Measurements from ENCODE around the gene TPM3. TPM values are rescaled to one million over a fixed set of nuclear protein-coding genes. Genes with fewer than 3 reads are reported as not detected.
"Not testable (repeated sequence)": the region's sequence is repeated elsewhere in the genome, so short reads cannot be mapped to it uniquely, and the experiment has no call there.

TPM3 gene
- total RNA-seq: 213 TPM

- no peak for ATAC-seq
Measured at GRCh38 chr1:154191990-154192461, at the start of gene TPM3. TPM3 (minus strand) TSS chr1:154192100; CDS start chr1:154192018, 82 bp downstream.

DNA sequence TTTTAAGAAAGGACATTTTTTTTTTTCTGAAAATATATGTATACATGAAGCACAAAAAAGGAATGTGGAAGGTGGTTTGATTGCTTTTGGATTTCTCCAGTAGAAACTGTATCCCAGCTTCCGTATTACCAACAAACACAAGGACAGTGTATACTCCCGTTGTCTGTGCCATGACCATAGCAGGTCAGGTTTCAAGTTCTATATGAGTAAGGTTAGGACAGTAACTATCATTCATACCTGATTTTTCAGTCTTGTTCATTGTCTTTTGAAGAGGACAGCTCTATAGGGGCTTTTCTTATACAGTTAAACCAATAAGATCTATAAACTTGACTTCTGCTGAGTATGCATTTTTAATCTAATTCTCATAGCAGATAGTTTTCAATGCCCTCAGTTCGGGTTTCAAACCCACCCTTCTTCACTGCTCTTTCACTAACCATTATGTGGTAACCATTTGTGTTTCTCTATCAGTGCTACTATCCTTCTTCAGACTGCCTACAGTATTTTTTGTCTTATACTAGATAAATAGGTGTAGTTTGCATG, 48.5 kb upstream of the TPM3 start:
- ATAC-seq: no peak

DNA sequence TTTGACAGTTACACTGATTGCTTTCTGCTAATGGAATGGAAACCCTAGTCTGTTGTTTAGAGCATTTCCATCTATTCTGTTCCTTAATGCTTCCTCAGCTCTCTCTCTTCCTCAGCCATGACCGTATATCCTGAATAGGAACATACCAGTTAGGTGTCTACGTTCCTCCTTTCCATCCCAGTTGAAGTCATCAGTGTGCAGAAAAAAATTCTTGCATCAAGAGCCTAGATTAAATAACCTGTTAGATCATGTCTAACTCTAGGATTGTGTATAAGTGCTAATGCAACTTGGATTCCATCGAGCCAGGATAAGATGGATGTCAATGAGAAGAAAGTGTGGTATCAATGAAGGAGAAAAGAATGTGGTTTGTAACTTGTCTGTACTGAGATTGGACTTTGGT, 47.6 kb upstream of the TPM3 start:
- ATAC-seq: peak; percentile 22

GRCh38 chr1:154237880-154238506, 46.1 kb upstream of the TPM3 start:
- no peak for ATAC-seq

- no peak for ATAC-seq
Measured at GRCh38 chr1:154237435-154237834, 45.5 kb upstream of the TPM3 start.

DNA sequence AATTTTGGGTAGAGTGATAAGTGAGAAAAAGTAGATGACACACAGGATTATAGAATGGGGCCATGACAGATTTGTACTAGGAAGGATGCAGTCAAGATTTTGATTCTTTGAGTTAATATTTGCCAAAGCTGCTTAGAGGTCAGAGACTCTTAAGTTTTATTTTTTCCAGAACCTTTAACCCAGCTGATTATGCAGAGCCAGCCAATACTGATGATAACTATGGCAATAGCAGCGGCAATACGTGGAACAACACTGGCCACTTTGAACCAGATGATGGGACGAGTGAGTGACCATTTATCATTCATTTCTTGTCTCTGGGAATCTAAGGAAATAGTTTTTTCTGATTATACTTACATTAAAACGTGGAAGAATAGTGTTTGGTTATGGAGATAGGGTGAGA, 45.0 kb upstream of the TPM3 start:
- no peak for ATAC-seq

GRCh38 chr1:154233127-154233526, 41.2 kb upstream of the TPM3 start:
- not testable (repeated sequence) for ATAC-seq

GRCh38 chr1:154231112-154231511, 39.2 kb upstream of the TPM3 start:
- ATAC-seq: not testable (repeated sequence)

GRCh38 chr1:154225370-154225769, 33.5 kb upstream of the TPM3 start:
- ATAC-seq: no peak

GRCh38 chr1:154223621-154224020, 31.7 kb upstream of the TPM3 start:
- no peak for ATAC-seq

- ATAC-seq: no peak
Measured at GRCh38 chr1:154222918-154223317, 31.0 kb upstream of the TPM3 start.

DNA sequence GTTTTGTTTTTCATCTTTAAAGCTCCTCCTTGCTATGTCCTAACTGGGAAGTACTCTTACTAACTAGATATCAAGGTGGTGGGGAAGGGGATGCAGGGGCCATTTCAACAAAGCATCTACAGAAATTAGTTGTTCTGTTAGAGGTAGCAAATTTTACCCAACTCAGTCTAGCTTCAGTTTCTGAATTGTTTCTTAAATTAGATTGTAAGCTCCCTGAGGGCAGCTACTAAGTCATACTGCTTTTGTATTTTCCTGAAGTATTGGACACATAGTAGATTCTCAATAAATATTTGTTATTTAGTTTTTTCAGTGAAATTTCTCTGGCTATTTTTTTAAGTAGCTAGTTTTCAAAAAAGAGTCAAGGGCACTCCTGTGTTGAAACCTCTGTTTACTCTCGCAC, 30.6 kb upstream of the TPM3 start:
- ATAC-seq: no peak

GRCh38 chr1:154221278-154222001, 29.5 kb upstream of the TPM3 start:
- peak; percentile 45 for ATAC-seq

DNA sequence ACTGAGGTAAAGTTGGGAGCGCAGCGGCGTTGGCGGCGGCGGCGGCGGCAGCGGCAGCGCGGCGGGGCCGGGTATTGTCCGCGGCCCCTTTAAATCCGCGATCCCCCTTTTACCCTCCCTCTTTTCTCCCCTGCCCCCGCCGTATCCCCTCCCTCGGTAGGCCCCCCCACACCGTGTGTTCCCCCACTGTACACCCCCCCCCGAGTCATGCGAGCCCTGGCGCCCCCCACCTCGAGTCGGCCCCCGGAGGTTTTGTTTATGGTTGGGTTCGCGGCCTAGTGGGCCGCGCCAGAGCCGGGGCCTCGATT, 29.0 kb upstream of the TPM3 start:
- no peak for ATAC-seq

DNA sequence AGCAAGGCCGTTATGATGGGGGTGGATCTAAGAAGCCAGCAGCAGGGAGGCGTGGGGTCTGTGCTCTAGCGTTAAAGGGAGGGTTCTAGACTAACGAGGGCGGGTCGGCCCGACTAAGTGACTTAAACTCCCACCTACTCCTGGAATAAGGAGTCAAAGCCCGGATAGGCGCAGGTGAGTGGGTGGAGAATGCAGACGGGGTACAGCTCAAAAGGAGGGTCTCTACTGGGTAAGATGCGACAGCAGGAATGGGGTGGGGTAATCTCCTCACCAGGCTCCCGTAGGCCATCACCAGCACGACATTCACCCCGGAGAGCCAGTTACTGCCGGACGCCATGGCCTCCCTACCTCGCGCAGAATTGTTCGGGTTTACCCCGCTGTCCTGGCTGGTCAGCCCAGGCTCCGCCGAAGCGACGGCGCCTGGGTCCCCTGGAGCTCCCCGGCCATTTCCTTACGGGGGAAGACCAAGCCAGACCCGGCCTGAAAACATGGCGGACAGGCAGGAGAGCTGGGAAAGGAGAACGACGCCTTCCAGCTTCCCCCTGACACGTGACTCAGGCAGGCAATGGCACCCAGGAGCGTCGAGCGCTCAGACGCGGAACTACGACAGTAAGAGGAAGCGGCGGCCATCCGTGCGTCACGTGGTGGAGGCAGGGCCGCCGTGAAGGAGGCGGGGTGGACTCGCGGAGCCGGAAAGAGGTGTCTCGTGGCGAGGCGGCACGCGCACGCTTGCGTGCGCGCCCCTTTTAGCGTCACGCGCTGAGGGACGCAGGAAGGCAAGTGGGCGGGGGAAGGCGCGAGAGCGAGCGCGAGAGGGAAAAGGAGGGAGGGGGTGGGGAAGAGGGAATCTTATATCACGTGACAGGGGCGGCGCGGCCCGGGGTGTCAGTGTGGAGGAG, 28.4 kb upstream of the TPM3 start, which contains the start of gene UBAP2L:
Gene UBAP2L, plus strand, starts transcription at position 885 of the 899 bp plus-strand sequence. CDS start 4,169 bp downstream, outside the sequence.
- peak; percentile 98 for ATAC-seq

GRCh38 chr1:154219541-154219940, 27.6 kb upstream of the TPM3 start:
- no peak for ATAC-seq

DNA sequence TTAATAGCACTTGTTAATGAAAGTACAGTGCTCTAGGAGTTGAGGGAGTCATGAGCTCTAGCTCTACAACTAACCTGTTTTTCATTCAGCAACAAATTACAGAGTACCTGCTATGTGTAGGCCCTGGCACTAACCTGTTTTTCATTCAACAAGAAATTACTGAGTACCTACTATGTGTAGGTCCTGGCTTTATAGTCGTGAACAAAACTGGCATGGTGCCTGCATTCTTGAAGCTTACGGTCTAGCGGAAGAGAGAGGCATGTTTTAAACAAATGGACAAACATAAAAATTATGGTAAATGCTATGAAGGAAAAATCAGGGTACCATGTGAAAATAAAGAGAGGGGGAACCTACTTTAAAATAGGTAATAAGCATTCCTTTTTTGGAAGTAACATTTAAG, 26.6 kb upstream of the TPM3 start:
- ATAC-seq: no peak

- ATAC-seq: no peak
Measured at GRCh38 chr1:154213274-154213673, 21.4 kb upstream of the TPM3 start.

- no peak for ATAC-seq
Measured at GRCh38 chr1:154212083-154212482, 20.2 kb upstream of the TPM3 start.

DNA sequence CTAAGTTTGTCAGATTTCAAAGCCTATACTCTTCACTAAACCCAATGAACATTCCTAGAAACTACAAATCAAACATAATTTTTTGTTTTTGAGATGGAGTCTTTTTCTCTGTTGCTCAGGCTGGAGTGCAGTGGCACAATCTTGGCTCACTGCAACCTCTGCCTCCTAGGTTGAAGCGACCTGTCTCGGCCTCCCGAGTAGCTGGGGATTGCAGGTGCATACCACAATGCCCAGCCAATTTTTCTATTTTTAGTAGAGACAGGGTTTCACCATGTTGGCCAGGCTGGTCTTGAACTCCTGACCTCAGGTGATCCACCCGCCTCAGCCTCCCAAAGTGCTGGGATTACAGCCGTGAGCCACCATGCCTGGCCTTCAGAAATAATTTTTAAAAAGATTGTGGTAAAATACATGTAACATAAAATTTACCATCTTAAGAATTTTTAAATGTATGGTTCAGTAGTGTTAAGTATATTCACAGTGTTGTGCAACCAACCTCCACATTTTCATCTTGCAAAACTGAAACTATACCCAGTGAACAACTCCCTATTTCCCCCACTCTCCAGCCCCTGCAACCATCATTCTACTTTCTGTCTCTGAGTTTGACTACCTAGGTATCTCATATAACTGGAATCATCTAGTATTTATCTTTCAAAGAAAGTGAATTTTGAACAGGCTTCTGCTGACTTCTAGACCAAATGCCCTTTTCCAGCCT, 16.9 kb upstream of the TPM3 start:
- no peak for ATAC-seq

DNA sequence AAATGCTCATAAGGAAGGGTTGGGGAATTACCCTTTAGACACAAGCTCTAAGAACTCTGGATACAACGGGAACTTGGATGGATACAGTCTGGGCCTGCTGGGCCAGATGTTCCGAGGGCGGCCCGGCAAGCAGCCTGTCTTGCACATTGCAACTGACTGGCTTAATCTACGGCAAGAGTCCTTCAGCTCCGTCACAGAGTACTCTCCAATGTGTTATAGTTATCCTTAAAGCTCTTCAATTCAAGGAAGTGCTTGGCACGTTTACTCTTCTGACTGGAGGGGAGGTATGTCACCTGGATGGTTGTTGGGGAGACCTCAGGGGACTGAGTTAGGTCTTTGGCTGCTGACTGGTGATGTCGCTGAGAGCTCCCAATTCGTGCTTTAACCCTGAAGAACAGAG, 15.4 kb upstream of the TPM3 start:
- no peak for ATAC-seq

- peak; percentile 32 for ATAC-seq
Measured at GRCh38 chr1:154206196-154206595, 14.3 kb upstream of the TPM3 start, which contains the start of gene CFAP141. CFAP141 (minus strand) TSS chr1:154206333; CDS start chr1:154206307, 26 bp downstream.
